Nasal cavity respiratory epithelium epithelial cell of viscerocranial mucosa (primary cell): ENCODE results near the gene RAPH1. TPM values are rescaled to one million over a fixed set of nuclear protein-coding genes. Genes with fewer than 3 reads are reported as not detected.

Experiments
- total RNA-seq: library from RNA; depleted of rRNA; stranded (reverse); fragments of >200 nt; gene quantifications from 2 replicates; pipeline ENCODE4 v1.2.3, GENCODE V29; 2014

Gene RAPH1, protein sequence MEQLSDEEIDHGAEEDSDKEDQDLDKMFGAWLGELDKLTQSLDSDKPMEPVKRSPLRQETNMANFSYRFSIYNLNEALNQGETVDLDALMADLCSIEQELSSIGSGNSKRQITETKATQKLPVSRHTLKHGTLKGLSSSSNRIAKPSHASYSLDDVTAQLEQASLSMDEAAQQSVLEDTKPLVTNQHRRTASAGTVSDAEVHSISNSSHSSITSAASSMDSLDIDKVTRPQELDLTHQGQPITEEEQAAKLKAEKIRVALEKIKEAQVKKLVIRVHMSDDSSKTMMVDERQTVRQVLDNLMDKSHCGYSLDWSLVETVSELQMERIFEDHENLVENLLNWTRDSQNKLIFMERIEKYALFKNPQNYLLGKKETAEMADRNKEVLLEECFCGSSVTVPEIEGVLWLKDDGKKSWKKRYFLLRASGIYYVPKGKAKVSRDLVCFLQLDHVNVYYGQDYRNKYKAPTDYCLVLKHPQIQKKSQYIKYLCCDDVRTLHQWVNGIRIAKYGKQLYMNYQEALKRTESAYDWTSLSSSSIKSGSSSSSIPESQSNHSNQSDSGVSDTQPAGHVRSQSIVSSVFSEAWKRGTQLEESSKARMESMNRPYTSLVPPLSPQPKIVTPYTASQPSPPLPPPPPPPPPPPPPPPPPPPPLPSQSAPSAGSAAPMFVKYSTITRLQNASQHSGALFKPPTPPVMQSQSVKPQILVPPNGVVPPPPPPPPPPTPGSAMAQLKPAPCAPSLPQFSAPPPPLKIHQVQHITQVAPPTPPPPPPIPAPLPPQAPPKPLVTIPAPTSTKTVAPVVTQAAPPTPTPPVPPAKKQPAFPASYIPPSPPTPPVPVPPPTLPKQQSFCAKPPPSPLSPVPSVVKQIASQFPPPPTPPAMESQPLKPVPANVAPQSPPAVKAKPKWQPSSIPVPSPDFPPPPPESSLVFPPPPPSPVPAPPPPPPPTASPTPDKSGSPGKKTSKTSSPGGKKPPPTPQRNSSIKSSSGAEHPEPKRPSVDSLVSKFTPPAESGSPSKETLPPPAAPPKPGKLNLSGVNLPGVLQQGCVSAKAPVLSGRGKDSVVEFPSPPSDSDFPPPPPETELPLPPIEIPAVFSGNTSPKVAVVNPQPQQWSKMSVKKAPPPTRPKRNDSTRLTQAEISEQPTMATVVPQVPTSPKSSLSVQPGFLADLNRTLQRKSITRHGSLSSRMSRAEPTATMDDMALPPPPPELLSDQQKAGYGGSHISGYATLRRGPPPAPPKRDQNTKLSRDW
- 24.9 and 25.4 TPM in 2 replicates for total RNA-seq

DNA sequence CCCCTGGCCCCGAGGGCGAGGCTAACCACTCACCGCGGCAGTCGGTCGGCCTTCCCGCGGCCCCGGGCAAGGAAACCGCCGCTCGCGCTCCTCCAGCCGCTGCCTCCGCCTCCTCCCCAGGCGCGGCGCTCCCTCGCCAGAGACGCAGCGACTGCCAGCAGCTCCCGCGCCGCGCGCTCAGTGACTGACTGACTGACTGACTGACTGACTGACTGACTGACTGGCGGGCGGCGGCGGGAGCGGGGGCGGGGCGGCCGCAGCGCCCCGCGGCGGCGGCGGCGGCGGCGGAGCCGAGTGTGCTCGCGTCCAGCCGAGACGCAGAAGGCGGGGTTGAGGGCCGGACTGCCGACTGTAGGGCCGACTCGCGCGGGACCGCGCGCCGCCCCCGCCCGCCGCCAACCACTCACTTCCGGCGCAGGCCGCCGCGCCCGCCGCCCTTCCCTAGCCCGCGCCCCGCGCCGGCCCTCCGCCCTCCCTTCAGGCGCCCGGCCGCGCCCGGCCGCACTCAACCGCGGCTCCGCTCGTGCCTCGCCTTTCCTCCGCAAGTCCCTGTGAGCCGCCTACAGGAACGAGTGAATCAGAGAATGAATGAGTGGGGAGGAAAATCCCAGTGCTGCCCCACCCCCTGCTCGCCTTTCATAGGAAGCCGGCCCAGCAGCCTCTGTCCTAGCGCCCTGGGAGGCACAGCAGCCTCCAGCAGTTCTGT is at the start of gene RAPH1:
RAPH1 (minus strand) TSS at position 224 of the 706 bp plus-strand sequence. CDS start 39,948 bp downstream, outside the sequence.

Other genes starting within 250 kb of the RAPH1 start
- gene ABI2, start 206.9 kb downstream of the RAPH1 start, total RNA-seq = 10.9 and 17.2 TPM in 2 replicates
- gene CD28, start 171.3 kb upstream of the RAPH1 start, total RNA-seq = not detected in 2 replicates